GM12892 (cell line): ENCODE results near the gene CNTNAP2.

Source experiments
- DNase-seq: peaks from one replicate; pipeline ENCODE4 v3.0.0; 2011; ENCODE audit not compliant: insufficient read length
- FAIRE-seq: peaks from 2 replicates; lab custom pipeline; 2011; peaks lifted over from hg19 to GRCh38; lab: Jason Lieb, UNC
- POLR2A ChIP-seq: IDR thresholded peaks from 2 replicates; pipeline ENCODE4 v1.6.1; 2011; ENCODE audit warnings: low read depth, low read length, control low read depth
- POLR2AphosphoS5 ChIP-seq: IDR thresholded peaks from 2 replicates; pipeline ENCODE4 v1.6.1; 2011; ENCODE audit warnings: low read depth, low read length, control low read depth
- TAF1 ChIP-seq: IDR thresholded peaks from 2 replicates; pipeline ENCODE4 v1.6.1; 2011; ENCODE audit warnings: low read depth, mild to moderate bottlenecking, control low read depth, low read length, borderline replicate concordance

CNTNAP2 gene

GRCh38 chr7:147472556-147472955 is 1356.0 kb downstream of the CNTNAP2 start:
- FAIRE-seq (no peak), DNase-seq (no peak)
- TF ChIP-seq POLR2A, result no peak
- TF ChIP-seq POLR2AphosphoS5, result no peak
- no peak for TF ChIP-seq TAF1

- FAIRE-seq, result no peak
- TF ChIP-seq TAF1, result no peak
- TF ChIP-seq POLR2A, result no peak
- no peak for TF ChIP-seq POLR2AphosphoS5
Observed at GRCh38 chr7:147474862-147475261, 1358.3 kb downstream of the CNTNAP2 start.

GRCh38 chr7:147477526-147477925 is 1360.9 kb downstream of the CNTNAP2 start:
- FAIRE-seq (no peak), DNase-seq (no peak)
- TF ChIP-seq POLR2AphosphoS5 (no peak), TAF1 (no peak), POLR2A (no peak)

More at GRCh38 chr7:147474862-147475261, 1358.3 kb downstream of the CNTNAP2 start:
- DNase-seq, result no peak

GRCh38 chr7:147478796-147479195 is 1362.2 kb downstream of the CNTNAP2 start:
- TF ChIP-seq TAF1 (no peak), POLR2A (no peak), POLR2AphosphoS5 (no peak)
- no peak for FAIRE-seq

GRCh38 chr7:147483634-147484292 is 1367.2 kb downstream of the CNTNAP2 start:
- FAIRE-seq (no peak), DNase-seq (no peak)
- TF ChIP-seq POLR2AphosphoS5 (no peak), TAF1 (no peak), POLR2A (no peak)

More at GRCh38 chr7:147478796-147479195, 1362.2 kb downstream of the CNTNAP2 start:
- no peak for DNase-seq

GRCh38 chr7:147485660-147486210 is 1369.1 kb downstream of the CNTNAP2 start:
- TF ChIP-seq TAF1, result no peak
- TF ChIP-seq POLR2A, result no peak
- no peak for TF ChIP-seq POLR2AphosphoS5
- no peak for FAIRE-seq
- no peak for DNase-seq

GRCh38 chr7:147492606-147493005 is 1376.0 kb downstream of the CNTNAP2 start:
- DNase-seq (no peak), FAIRE-seq (no peak)
- TF ChIP-seq POLR2A, result no peak
- TF ChIP-seq TAF1, result no peak
- TF ChIP-seq POLR2AphosphoS5, result no peak

- FAIRE-seq (no peak), DNase-seq (no peak)
- no peak for TF ChIP-seq POLR2A
Observed at GRCh38 chr7:147496209-147496608, 1379.6 kb downstream of the CNTNAP2 start.

- TF ChIP-seq TAF1 (no peak), POLR2AphosphoS5 (no peak), POLR2A (no peak)
- FAIRE-seq (no peak), DNase-seq (no peak)
Observed at GRCh38 chr7:147497246-147497645, 1380.6 kb downstream of the CNTNAP2 start.

GRCh38 chr7:147498081-147498480 is 1381.5 kb downstream of the CNTNAP2 start:
- FAIRE-seq (no peak), DNase-seq (no peak)
- TF ChIP-seq POLR2A, result no peak
- TF ChIP-seq POLR2AphosphoS5, result no peak
- no peak for TF ChIP-seq TAF1

- FAIRE-seq (no peak), DNase-seq (no peak)
- TF ChIP-seq POLR2AphosphoS5, result no peak
- TF ChIP-seq TAF1, result no peak
- no peak for TF ChIP-seq POLR2A
Observed at GRCh38 chr7:147509035-147509501, 1392.5 kb downstream of the CNTNAP2 start.

- no peak for FAIRE-seq
- no peak for DNase-seq
- no peak for TF ChIP-seq TAF1
- no peak for TF ChIP-seq POLR2A
- no peak for TF ChIP-seq POLR2AphosphoS5
Observed at GRCh38 chr7:147509541-147510200, 1393.1 kb downstream of the CNTNAP2 start.
